ENCODE results near the gene FREM1. TPM values are rescaled to one million over a fixed set of nuclear protein-coding genes. Genes with fewer than 3 reads are reported as not detected.

The FREM1 gene
- total RNA-seq, 1 donor from 2014 or later = not detected

DNA sequence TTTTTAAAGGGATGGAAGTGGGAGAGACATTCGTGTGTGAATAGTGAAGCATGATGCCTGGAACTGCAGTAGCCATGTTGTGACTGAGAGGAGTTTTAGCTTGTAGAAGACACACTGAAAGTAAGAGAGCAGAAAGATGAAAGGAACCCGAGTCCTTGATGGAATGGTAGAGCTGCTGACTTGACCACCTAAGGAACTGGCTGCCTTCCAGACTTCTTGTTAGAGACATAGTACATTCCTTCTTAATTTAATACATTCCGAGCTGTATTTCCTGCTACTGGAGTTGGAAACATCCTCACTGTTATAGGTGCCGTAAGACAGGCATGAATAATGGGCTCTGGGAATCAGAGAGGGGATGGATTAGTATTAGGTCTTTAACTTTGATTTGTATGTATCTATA is 195.1 kb downstream of the FREM1 start:
- intact Hi-C loops (cut with micrococcal nuclease) = no loop called here

DNA sequence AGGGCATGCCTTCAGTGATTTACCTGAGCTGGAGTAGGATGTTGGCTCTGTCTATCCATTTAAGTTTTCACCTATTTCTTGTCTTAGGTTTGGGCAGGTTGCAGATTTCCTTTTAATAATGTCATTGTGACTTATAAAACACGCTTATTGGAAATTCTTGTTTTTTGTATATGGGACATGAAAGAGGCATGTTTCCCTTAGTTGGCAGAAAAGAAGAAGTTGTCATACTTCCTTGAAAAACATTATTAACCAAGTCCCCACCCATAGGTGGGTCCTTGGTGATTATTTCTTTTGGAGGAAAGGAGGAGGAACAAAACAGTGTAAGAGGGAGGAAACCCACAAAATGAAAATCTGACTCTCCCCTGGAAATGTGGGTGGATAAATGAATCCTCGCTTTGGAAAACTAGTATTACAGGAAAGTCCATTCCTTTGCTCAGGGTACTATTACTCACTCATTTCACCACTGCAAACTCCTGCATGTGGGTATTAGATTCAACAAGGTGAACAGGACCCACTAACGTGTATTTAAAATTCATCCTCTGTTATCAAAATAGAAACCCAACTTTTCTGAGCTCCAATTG is 197.0 kb downstream of the FREM1 start:
- intact Hi-C loops (cut with micrococcal nuclease) = no loop called here

DNA sequence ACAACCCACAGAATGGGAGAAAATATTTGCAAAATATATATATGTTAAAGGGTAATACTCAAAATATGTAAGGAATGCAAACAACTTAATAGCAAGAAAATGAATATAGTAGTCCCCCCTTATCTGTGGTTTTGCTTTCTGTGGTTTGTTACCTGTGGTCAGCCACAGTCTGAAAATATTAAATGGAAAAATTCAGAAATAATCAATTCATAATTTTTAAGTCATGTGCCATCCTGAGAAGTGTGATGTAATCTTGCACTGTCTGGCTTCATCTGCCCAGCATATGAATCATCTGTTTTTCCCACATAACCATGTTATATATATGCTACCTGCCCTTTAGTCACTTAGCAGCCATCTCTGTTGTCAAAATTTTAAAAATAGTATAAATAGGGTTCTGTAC is 199.4 kb downstream of the FREM1 start:
- intact Hi-C loops (cut with micrococcal nuclease) = no loop called here

DNA sequence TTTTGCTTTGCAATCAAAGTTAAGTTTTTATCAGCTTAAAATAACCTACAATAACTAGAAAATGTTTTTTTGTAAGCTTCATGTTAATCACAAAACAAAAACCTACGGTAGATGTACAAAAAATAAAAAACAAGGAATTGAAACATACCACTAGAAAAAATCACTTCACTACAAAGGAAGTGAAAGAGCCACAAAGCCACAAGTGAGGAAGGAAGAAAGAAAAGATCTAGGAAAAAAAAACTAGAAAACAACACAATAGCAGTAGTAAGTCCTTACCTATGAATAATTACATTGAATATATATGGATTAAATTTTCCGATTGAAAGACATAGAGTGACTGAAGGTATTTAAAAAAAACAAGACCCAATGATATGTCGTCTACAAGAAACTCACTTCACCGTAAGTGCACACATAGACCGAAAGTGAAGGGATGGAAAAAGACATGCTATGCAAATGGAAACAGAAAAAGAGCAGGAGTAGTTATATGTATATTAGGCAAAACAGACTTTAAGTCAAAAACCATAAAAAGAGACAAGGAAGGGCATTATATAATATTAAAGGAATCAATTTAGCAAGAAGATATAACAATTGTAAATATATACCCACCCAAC is 203.6 kb downstream of the FREM1 start:
- intact Hi-C loops (cut with micrococcal nuclease) = no loop called here

DNA sequence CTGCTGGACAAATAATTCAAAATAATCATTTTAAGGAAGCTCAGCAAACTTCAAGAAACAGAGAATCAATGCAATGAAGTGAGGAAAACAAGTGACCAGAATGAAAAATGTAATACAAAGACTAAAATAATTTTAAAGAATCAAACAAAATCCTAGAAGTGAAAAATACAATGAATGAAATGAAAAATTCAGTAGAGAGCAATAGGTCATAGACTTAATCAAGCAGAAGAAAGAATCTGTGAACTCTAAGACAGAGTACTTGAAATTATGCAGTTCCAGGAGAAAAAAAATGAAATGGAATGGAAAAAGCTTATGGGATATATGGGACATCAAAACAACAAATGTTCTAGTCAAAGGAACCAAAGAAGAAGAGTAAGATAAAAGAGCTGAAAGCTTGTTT is 205.1 kb downstream of the FREM1 start:
- intact Hi-C loops (cut with micrococcal nuclease) = no loop called here

DNA sequence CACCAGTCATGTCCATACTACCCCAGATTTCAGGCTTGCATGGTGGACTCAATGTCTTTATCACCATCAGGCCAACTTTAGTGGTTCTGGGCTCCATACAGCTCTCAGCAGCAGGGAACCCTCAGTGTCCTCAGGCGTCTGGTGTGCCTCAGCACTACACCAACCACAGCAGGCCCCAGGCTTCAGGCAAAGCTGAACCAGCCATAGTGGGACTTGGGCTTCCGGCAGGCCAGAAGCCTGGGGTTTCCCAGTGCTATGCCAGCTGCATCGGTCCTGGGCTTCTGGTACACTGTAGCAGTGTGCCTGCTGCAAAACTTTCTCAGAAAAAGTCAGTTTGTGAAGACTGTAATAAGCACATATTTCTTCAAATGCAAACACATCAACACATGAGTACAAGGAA is 205.9 kb downstream of the FREM1 start:
- intact Hi-C loops (cut with micrococcal nuclease) = no loop called here

DNA sequence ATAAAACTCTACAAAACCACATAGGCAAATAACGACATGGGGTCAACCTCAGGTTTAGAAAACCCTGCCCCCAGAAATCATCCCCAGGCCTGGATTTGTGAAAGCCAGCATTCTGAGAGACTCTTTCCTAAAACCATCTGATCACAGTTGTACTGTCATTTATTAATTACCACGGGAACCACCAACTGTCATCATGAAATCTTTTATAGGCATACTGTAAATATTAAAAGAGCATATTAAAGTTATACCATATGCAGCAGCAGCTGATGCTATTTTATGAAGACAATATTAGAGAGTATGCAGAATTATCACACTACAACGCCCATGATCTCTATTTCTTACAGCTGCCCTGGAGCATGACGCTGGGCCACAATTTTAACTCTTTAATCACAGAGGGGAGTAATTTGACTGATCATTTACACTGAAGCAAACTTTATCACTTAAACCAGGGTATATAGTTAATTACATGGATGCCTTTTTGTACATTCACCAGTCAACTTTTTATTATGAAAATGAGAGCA is 208.0 kb downstream of the FREM1 start:
- intact Hi-C loops (cut with micrococcal nuclease) = no loop called here

DNA sequence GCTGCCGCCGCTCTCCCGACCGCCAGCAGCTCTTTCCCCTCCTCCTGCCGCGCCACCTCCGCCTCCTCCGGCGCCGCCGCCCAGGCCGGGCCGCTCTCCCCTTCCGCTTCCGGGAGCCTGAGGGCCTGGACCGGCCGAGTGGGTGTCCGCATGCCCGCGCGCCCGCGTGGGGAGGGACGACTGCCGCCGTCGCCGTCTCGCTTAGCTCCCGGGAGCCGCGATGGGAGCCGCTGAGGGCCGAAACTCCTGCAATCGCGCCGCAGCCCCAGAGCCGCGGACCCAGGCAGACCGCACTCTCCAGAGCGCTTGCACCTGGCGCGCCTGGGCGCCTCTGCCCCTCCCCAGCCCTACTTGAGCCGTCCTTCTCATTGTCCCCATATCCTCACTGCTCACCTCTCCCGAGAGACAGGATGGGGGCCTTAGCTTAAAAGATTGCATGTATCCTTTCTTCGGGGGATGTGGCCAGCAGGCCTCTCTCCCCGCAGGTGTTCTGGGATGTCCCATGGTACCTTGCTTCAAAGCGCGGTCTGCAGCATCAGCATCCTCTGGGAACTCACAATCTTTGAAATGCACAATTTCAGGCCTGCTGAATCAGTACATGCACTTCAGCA is 216.9 kb downstream of the FREM1 start, which contains the start of gene ZDHHC21:
Gene ZDHHC21, minus strand, starts transcription at position 182 of the 611 bp plus-strand sequence. CDS start 19,092 bp downstream, outside the sequence.
- intact Hi-C loops (cut with micrococcal nuclease) = loop anchor here (5.0 kb wide), 1 partner anchor 371 kb away; no protein-coding TSS in a partner anchor

DNA sequence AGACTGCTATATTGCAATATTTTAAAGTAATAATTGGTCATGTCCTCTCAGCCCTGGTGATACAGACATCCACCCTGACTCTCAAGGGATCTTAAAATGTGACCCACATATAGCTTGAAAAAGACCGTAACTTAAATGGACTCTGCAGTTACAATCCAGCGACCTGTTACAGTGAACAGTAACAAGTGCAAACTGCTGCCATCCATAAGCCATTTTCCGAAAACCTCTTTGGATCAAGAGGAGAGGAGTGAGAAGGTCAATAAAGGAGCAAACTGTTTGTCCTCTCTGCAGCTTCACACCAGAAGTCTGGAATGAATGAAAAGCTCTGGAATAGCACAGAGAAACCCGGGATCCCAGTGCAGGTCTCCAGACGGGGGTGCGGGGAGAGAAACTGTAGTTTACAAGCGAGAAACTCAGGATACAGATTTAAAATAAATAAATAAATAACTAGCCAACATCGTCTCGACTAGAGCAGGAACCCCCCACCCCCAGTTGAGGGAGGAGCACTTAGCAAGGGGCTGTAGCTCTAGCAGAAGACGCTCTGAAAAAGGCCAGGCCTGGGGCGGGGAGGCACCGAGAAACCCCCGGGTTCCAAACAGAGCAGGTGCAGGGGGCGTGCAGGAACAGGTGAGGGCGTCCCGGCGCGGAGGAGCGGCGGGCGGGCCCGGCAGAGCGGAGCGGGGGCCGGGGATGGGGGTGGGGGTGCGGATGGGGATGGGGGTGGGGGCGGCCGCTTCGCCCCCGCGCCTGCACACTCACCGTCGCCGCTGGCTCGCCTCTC is 217.6 kb downstream of the FREM1 start:
- intact Hi-C loops (cut with micrococcal nuclease) = loop anchor here (5.0 kb wide), 1 partner anchor 370 kb away; no protein-coding TSS in a partner anchor

DNA sequence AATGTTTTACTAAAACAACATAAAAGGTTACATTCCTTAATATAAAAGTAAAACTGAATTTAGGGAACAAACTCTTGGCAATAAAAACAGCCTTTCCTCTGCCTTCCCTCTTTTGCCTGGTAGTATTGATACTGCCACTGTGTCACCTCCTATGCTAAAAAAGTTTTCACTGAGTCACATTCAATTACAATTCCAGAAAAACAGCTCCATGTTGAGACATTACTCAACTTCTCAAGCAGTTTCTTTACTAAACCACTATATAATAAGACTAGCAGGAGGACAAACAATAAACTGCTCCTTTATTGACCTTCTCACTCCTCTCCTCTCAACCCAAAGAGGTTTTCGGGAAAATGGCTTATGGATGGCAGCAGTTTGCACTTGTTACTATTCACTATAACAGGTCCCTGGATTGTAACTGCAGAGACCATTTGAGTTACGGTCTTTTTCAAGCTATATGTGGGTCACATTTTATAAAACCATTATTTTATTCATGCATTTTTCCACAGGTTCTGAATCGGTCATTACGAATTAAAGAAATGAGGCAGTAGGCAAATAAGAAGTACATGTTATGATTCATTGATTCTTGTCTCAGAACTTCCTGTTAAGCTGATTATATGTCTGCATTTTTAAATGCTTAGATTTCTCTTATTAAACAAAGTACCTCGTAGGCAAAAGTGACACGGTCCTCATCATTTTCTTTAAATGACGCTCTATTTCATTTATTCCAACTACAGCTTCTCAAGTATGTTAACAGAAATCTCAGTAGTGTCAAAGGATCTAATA is 219.1 kb downstream of the FREM1 start:
- intact Hi-C loops (cut with micrococcal nuclease) = loop anchor here (5.0 kb wide), 1 partner anchor 369 kb away; no protein-coding TSS in a partner anchor

DNA sequence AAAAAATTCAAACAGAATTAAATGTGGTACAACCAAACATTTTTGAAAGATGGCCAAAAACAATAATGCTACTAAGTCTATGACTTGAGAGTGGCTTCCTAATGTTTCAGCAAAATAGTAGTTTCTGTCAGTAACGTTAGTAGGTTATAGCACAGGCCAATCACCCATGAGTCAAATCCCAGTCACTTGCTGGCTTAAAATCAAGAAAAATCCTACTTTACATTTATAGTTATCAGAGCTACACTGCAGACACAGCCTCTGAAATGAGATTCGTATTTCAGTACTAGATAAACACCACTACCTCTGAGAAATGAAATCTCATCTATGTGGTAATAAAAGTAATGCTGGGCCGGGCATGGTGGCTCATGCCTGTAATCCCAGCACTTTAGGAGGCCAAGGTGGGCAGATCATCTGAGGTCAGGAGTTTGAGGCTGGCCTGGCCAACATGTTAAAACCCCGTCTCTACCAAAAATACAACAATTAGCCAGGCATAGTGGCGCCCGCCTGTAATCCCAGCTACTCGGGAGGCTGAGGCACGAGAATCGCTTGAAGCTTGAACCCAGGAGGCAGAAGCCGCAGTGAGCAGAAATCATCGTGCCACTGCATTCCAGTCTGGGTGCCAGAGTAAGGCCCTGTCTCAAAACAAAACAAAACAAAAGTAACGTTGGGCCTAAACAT is 223.0 kb downstream of the FREM1 start:
- intact Hi-C loops (cut with micrococcal nuclease) = no loop called here

DNA sequence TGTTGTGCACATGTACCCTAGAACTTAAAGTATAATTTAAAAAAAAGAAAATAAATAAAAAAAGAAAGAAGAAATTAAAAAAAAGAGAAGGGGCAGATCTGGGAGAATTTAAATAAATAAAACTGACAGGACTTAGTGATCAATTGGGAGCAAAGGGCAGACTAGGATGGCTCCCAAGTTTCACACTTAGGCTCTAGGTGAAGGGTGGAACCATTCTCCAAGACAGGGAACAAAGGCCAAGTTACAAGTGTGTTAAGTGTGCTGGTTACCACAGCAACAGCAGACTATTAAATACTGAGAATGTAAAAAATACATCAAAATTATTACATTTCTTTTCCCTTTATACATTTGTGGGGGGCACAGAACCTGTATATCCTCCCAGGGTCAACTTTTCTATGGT is 224.1 kb downstream of the FREM1 start:
- intact Hi-C loops (cut with micrococcal nuclease) = no loop called here

Other genes with a start within 250 kb of the FREM1 start
- 8.6 and 10.3 TPM in 2 replicates for gene ZDHHC21, start 217.0 kb downstream of the FREM1 start, total RNA-seq
- gene CER1, start 187.7 kb downstream of the FREM1 start, total RNA-seq = not detected in 2 replicates